ENCODE data around the gene VSTM5. TPM values are rescaled to one million over a fixed set of nuclear protein-coding genes. Genes with fewer than 3 reads are reported as not detected.

The VSTM5 gene
- total and polyA plus RNA-seq, 2 of the 8 experiments (the other 6 are each of a cell fraction or from before 2014, with no cell fraction given) = 0.22 to 0.70 TPM

GRCh38 chr11:93821617-93822016 lies 28.8 kb downstream of the VSTM5 start:
- H2BK120ac ChIP-seq (replicated peaks; ENCODE audit: low read depth, low read length) = no peak overlapping the region
- FAIRE-seq (no peak), DNase-seq (ENCODE audit: low read depth in 1 of 2, low spot score in 2 of 2) (no peak)
- no peaks in the 10 kb centered on the region for H4K20me1 ChIP-seq (replicated peaks in 1 of 2; ENCODE audit: control insufficient read depth in 1 of 2, insufficient read depth in 2 of 2, low read length in 2 of 2)
- peaks cover 3 to 15% (median 6%) of the 10 kb centered on the region in 4 experiments for H3K4me1 ChIP-seq (replicated peaks in 1 of 4; ENCODE audit: control insufficient read depth in 3 of 4, insufficient read depth in 4 of 4, low read length in 3 of 4)
- CTCF ChIA-PET (ENCODE audit: partially characterized antibody) = interaction anchor here (1.0 kb wide), 1 partner anchor 32 kb away, joined by 3 read pairs; no protein-coding TSS in a partner anchor
- no peak overlapping the region for H2BK20ac ChIP-seq (ENCODE audit: low read length)
- H3K27ac ChIP-seq (ENCODE audit: low read depth, low read length) = no peak overlapping the region
- H4K91ac ChIP-seq (replicated peaks; ENCODE audit: insufficient read length, low read length) = no peak overlapping the region
- H3K79me1 ChIP-seq (ENCODE audit: low read depth, low read length) = no peaks in the 10 kb centered on the region
- no peak overlapping the region for H4K8ac ChIP-seq (ENCODE audit: extremely low read depth, insufficient read depth, low read length)
- no peak overlapping the region for H3K4me3 ChIP-seq (ENCODE audit: extremely low read depth in 1 of 4, insufficient read depth in 2 of 4, low read depth in 3 of 4, low read length in 4 of 4)
- no peak overlapping the region for H3K56ac ChIP-seq (replicated peaks; ENCODE audit: insufficient read length, low read depth, low read length)
- H2AFZ ChIP-seq (ENCODE audit: low read length) = no peak overlapping the region
- H3K36me3 ChIP-seq (ENCODE audit: control insufficient read depth in 2 of 4, insufficient read depth in 4 of 4, low read length in 3 of 4) = no peaks in the 10 kb centered on the region
- no peak overlapping the region for H2BK15ac ChIP-seq (ENCODE audit: low read length)
- H3K4me2 ChIP-seq (ENCODE audit: insufficient read depth in 1 of 2, low read depth in 2 of 2, low read length in 2 of 2) = no peak overlapping the region
- no peak overlapping the region for H3K23ac ChIP-seq (ENCODE audit: insufficient read length)
- H3K9me3 ChIP-seq (ENCODE audit: insufficient read depth in 2 of 2, low read depth in 1 of 2, low read length in 1 of 2) = no peaks in the 10 kb centered on the region
- no peaks in the 10 kb centered on the region for H3K23me2 ChIP-seq (ENCODE audit: low read depth, low read length)
- no peak overlapping the region for H2BK5ac ChIP-seq (ENCODE audit: low read depth, low read length)
- H3K18ac ChIP-seq (ENCODE audit: extremely low read depth, low read length) = no peak overlapping the region
- H4K5ac ChIP-seq (ENCODE audit: insufficient read length, low read depth, low read length) = no peak overlapping the region
- no peaks in the 10 kb centered on the region for H3K27me3 ChIP-seq (replicated peaks in 1 of 4; ENCODE audit: control insufficient read depth in 3 of 4, extremely low read depth in 1 of 4, insufficient read depth in 3 of 4, low read length in 3 of 4)
- H3K4ac ChIP-seq (replicated peaks; ENCODE audit: insufficient read length, low read depth, low read length) = no peak overlapping the region
- no peak overlapping the region for H2BK12ac ChIP-seq (ENCODE audit: low read depth, low read length)
- H2AK5ac ChIP-seq (ENCODE audit: low read depth, low read length) = no peak overlapping the region
- POLR2A ChIA-PET (ENCODE audit: partially characterized antibody) = no interaction called here
- H3K9ac ChIP-seq (replicated peaks in 1 of 4; ENCODE audit: extremely low read depth in 1 of 4, low read depth in 3 of 4, low read length in 3 of 4) = no peak overlapping the region
- no peak overlapping the region for H3K14ac ChIP-seq (ENCODE audit: insufficient read length)
- no peaks in the 10 kb centered on the region for H3K79me2 ChIP-seq (ENCODE audit: control insufficient read depth in 1 of 2, insufficient read depth in 2 of 2, low read length in 2 of 2)
- 78% methylated on average over 2 of the region's 2 CpGs; no CpG with 5 or more reads in 1 of the 2 experiments for WGBS, 2 experiments (ENCODE audit: extremely low coverage in 1 of 2, insufficient coverage in 1 of 2, insufficient read length in 1 of 2, insufficient replicate concordance in 2 of 2, low coverage in 1 of 2, low lambda C conversion rate in 2 of 2, missing lambda C conversion rate in 1 of 2)
- TF ChIP-seq YY1 (IDR thresholded peaks at IDR 0.05; ENCODE audit: low read depth, low read length) (no peak), ATF2 (IDR thresholded peaks at IDR 0.05; ENCODE audit: low read length) (no peak), RNF2 (IDR thresholded peaks at IDR 0.05; ENCODE audit: borderline replicate concordance, low read depth, low read length, missing control alignments, poor library complexity, severe bottlenecking) (no peak), POLR2AphosphoS5 (IDR thresholded peaks at IDR 0.05; ENCODE audit: low read depth, low read length) (no peak), RFX5 (IDR thresholded peaks at IDR 0.05; ENCODE audit: borderline replicate concordance, low read depth, low read length) (no peak), TAF7 (optimal IDR thresholded peaks at IDR 0.05; ENCODE audit: borderline replicate concordance, low read depth, low read length) (no peak), RXRA (IDR thresholded peaks at IDR 0.05; ENCODE audit: insufficient read depth, low read depth, low read length) (no peak), KDM4A (IDR thresholded peaks at IDR 0.05; ENCODE audit: low read depth, low read length, severe bottlenecking) (no peak), RBBP5 (IDR thresholded peaks at IDR 0.05; ENCODE audit: borderline replicate concordance, low read depth, low read length) (no peak), SAP30 (IDR thresholded peaks at IDR 0.05; ENCODE audit: insufficient read depth, insufficient replicate concordance, low read length) (no peak), KDM5A (IDR thresholded peaks at IDR 0.05; ENCODE audit: low read length) (no peak), CBX5 (IDR thresholded peaks at IDR 0.05; ENCODE audit: low read depth, low read length) (no peak)
